OCI-M1 (cell line): ENCODE results near the gene AGMAT.

Experiments
- DNase-seq: peaks from one replicate; lab custom pipeline; 2025; lab: John Stamatoyannopoulos, UW

Gene AGMAT, protein sequence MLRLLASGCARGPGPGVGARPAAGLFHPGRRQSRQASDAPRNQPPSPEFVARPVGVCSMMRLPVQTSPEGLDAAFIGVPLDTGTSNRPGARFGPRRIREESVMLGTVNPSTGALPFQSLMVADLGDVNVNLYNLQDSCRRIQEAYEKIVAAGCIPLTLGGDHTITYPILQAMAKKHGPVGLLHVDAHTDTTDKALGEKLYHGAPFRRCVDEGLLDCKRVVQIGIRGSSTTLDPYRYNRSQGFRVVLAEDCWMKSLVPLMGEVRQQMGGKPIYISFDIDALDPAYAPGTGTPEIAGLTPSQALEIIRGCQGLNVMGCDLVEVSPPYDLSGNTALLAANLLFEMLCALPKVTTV

GRCh38 chr1:15584489-15585363, at the start of gene AGMAT:
Gene AGMAT (minus strand): TSS chr1:15585051. CDS start chr1:15584967, 84 bp downstream.
- peak; percentile 80 for DNase-seq

DNA sequence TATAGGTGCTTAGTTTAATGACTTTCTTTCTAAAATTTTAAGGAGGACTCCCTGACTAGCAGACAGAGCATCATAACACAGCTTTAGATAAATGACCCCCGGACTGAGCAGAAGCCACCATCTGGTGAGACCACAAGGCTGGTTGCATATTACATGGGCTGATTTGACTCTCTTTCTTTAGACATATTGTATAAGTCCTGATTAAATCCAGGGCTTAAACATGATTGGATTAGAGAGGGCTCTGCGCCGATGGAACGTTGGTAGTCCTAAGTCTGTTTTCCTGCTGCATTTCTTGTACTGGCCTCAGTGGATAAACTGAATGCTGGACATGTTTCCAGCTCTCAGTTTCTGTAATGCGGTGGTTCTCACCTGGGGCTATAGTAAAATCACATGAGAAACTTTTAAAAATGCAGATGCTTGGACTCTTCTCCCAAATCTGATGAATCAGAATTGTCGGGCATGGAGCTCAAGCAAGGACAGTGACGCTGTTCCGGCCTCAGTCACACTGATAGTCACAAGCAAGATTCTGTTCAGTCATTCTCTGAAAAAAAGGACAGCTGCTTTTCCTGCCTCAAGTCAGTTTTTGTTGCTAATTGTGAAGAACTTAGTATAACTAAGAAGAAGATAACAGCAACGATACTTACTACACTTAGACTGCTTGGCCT, 49.0 kb upstream of the AGMAT start:
- DNase-seq, result no peak

- DNase-seq, result peak; percentile 57
Observed at GRCh38 chr1:15628003-15628402, 43.2 kb upstream of the AGMAT start.

DNA sequence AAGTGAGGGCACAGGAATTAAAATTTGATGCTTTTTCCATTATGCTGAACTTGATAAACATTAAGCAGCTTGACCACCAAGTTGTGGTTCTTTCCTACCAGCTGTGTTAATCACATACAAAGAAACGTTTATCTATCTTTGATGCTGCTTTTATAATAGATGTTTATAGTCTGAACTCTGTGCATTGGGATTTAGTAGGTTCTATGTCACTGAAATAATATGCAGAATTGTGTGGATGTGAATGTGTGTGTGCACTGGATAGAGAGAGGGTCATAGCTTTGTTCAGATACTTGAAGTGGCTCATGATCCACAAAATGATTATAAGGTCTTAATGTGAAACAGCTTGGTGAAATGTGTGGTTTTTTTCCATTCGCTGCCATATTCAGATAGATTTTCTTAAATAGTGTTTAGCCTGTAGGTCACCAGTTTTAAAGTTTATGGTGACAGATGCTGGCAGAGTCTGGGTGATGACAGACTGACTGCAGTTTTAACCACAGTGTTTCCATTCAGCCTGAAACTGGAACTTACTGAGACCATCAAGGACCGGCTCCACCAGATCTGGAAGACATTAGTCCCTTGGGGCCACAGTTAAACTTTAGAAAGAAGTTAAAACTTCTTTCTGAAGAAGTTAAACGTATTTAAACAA, 42.6 kb upstream of the AGMAT start:
- DNase-seq, result peak; percentile 57

DNA sequence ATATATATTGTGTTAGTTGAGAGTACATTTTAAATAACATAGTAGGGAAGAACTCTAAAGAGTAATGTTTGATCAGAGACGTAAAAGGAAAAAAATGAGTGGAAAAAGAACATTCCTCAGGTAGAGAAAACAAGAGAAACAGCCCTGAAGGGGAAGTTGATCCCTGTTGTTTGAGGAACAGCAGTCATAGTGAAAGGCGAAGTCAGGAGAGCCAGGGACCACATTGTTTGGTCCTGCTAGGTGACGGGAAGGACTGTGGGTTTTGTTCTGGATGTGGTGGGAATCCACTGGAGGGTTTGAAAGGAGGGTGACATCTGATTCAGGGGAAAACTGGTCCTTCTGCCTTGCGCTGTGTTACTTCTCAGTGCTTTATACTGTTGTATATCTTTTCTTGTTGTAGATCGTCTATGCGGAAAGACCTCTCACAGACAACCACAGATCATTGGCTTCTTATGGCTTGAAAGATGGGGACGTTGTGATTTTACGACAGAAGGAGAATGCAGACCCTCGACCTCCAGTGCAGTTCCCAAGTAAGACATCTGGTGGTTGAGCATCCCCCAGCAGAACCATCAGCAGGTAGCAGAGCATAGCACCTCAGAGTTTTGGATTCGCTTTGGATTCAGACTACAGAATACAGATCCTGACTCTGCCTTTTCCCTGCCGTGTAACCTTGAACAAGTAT, 41.6 kb upstream of the AGMAT start:
- no peak for DNase-seq

DNA sequence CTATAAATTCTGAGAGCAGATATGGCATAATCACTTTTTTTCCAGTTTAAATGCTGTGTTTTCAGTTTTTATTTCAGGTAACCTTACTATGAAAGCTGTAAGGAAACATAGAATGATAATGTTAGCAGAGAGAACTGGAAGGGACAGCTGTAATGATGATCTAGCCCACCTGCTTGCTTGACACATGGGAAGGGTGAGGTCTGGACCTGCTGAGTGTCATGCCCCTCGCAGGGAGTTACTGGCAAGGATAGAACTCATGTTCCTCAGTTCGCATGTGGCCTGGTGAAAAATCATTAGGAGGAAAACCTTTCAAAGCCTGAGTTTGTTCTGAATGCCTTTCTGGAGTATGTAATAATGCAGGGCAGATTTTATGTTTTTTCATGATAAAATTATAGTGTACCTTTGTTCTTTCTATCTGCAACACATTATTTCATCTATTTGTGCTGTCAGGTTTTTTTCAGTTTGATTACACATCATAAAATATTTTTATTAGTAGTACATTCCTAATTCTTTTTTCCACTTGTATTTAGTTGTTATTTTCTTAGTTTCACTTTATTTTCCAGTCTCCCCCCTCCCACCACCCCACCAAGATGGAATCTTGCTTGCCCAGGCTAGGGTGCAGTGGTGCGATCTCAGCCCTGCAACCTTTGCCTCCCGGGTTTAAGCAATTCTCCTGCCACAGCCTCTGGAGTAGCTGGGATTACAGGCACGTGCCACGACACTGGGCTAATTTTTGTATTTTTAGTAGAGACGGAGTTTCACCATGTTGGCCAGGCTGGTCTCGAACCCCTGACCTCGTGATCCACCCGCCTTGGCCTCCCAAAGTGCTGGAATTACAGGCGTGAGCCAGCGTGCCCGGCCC, 40.4 kb upstream of the AGMAT start:
- no peak for DNase-seq

DNA sequence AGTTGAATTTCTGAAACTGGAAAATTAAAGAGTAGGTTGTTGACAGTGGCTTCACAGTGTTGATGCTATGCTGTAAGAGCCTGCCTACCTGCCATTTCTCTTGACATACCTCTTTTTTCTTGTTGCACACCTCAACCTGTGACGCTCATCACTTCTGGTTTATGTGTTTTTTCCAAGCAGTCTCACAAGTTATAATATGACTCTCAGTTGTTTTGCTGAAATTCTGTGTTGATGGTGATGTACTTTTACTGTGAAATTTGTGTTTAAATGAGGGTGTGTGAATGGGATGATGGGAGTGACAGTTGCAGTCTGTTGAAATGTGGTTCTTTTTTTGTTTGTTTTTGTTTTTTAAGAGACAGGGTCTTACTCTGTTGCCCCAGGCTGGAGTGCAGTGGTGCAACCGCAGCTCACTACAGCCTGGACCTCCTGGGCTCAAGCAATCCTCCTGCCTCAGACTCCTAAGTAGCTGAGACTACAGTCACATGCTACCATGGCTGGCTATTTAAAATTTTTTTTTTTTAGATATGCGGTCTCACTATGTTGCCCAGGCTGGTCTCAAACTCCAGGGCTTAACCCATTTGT, 39.4 kb upstream of the AGMAT start:
- no peak for DNase-seq

DNA sequence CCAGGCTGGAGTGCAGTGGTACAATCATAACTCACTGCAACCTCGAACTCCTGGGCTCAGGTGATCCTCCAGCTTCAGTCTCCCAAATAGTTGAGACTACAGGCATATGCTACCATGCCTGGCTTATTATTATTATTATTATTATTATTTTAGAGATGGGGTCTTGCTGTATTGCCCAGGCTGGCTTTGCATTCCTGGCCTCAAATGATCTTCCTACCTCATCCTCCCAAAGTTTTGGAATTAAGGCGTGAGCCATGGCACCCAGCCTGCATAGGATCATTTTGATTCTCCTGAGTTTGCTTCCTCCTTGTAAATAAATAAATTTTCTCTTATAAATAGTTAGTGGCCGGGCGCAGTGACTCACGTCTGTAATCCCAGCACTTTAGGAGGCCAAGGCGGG, 38.6 kb upstream of the AGMAT start:
- DNase-seq, result no peak

DNA sequence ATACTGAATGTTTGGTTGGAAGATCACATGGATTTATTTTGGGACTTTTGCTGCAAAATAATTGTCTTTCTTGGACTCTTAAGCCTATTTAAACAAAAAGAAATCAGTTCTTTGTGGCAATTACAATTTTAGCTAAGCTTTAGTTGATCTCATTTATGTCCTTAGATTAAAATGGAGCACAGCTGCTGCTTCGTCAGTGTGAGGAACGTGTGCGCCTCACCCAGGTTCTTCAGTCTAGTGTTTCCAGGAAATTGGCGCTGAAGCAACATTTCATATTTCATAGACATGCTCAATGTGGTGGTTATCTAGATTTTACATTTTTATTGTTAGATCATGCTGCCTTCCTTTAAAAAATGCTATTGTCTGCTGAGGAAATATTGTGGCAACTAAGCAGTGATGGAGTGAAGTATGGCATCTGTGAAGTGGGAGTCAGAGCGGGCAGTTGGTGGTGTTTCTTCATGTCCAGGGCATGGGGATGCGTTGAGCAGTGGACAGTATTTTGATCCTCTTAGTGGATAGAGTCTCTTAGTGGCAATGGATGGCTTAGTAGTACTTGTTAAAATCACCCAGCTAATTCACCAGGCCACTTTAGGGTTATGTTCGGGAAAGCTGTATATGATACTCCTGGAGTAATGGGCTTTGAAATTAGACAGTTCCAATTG, 38.0 kb upstream of the AGMAT start:
- peak; percentile 64 for DNase-seq

DNA sequence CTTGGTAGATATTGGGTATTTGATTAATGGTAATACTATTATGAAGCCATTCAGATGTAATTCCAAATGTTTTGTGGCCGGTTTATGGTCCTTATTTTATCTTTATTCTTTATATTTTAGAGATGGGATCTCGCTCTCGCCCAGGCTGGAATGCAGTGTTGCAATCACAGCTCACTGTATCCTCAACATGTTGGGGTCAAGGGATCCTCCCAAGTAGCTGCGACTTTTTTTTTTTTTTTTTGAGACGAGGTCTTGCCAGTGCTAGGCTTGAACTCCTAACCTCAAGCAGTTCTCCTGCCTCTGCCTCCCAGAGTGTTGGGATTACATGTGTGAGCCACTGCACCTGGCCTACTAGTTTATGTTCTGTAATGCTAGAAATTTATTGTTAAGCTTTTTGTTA, 37.1 kb upstream of the AGMAT start:
- no peak for DNase-seq

DNA sequence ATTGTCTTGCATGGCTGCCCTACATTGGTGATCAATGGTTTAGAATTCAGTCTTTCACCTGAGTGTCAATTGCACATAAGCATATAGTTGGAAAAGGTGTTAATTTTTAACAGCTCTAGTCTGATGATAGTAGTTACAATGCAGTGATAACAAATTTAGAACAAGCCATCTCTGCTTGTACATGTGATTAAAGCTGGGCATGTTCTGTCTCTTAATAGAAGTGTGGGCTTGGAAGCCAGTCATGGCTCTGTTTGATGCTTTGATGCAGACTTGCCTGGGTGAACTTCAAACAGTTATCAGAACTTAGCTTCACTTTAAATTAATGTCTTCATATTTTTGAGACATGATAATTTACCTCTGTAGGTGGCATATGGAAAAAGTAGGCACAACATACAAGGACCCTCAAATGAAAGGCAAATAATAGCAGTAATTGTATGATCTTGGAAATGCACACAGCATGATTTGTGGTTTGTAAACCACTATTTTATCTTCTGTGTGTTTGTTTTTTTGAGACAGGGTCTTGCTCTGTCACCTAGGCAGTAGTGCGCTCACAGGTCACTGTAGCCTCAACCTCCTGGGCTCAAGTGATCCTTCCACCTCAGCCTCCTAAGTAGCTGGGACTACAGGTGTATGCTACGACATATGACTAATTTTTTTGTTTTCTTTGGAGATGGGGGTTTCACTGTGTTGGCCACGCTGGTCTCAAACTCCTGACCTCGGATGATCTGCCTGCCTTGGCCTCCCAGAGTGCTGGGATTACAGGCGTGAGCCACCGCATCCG, 36.2 kb upstream of the AGMAT start:
- DNase-seq, result no peak

GRCh38 chr1:15620155-15620545, 35.3 kb upstream of the AGMAT start:
- peak; percentile 27 for DNase-seq

GRCh38 chr1:15618655-15619525, 34.0 kb upstream of the AGMAT start:
- peak; percentile 56 for DNase-seq

DNA sequence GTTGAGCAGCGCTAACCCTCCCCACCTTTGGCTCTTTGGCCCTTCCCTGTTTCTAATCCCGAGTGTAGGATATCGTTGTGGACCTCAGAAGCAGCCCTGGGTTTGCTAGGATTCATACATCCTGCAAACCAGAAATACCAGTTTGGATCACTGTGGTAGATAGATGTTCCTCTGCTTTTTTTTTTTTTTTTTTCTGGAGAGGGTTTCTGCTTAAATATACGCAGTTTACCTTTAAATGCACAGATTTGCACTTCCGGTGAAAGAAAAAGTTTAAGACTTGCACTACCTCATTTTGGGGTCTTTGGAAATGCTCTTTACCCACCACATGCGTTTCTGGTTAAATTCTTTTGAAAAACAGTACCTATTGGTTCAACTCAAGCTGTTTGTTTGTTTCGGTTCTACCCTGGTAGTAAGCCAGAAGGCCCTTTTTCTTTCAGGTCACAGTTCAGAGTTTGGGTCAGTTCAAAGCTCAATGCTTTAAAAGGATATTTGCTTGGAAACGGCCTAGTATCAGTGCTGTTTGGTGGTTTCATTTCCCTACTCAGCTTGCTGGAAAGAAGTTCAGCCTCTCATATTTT, 33.3 kb upstream of the AGMAT start:
- DNase-seq, result peak; percentile 76

GRCh38 chr1:15617173-15618076, 32.6 kb upstream of the AGMAT start, which contains the start of gene DDI2:
Gene DDI2 (plus strand): TSS chr1:15617458. CDS start chr1:15617671, 213 bp downstream.
- DNase-seq, result peak; percentile 98
